Measurements from ENCODE around the gene ETV6.

The ETV6 gene

GRCh38 chr12:11807458-11807857 lies 158.0 kb downstream of the ETV6 start:
- Histone ChIP-seq H3K9me3 (replicated peaks; ENCODE audit: low read length) (no peaks in the 10 kb centered on the region), H3K27me3 (ENCODE audit: control insufficient read depth, insufficient read depth, low read length) (no peaks in the 10 kb centered on the region), H3K4me2 (ENCODE audit: low read length) (no peak overlapping the region), H3K36me3 (ENCODE audit: insufficient read depth, low read length) (no peaks in the 10 kb centered on the region), H3K9ac (ENCODE audit: low read depth, low read length) (no peak overlapping the region), H3K4me1 (ENCODE audit: control insufficient read depth, insufficient read depth, low read length) (peaks cover 2% of the 10 kb centered on the region), H3K4me3 (ENCODE audit: low read length) (no peak overlapping the region)

GRCh38 chr12:11808931-11809330 lies 159.5 kb downstream of the ETV6 start:
- H3K9me3 ChIP-seq (replicated peaks; ENCODE audit: low read length), result no peaks in the 10 kb centered on the region
- H3K4me1 ChIP-seq (ENCODE audit: control insufficient read depth, insufficient read depth, low read length), result peaks cover 16% of the 10 kb centered on the region
- H3K36me3 ChIP-seq (ENCODE audit: insufficient read depth, low read length), result no peaks in the 10 kb centered on the region
- no peak overlapping the region for H3K4me3 ChIP-seq (ENCODE audit: low read length)
- no peak overlapping the region for H3K9ac ChIP-seq (ENCODE audit: low read depth, low read length)
- H3K4me2 ChIP-seq (ENCODE audit: low read length), result no peak overlapping the region
- no peaks in the 10 kb centered on the region for H3K27me3 ChIP-seq (ENCODE audit: control insufficient read depth, insufficient read depth, low read length)

- Histone ChIP-seq H3K27me3 (ENCODE audit: control insufficient read depth, insufficient read depth, low read length) (no peaks in the 10 kb centered on the region), H3K36me3 (ENCODE audit: insufficient read depth, low read length) (no peaks in the 10 kb centered on the region), H3K4me2 (ENCODE audit: low read length) (no peak overlapping the region), H3K4me3 (ENCODE audit: low read length) (no peak overlapping the region), H3K9me3 (replicated peaks; ENCODE audit: low read length) (no peaks in the 10 kb centered on the region), H3K9ac (ENCODE audit: low read depth, low read length) (no peak overlapping the region), H3K4me1 (ENCODE audit: control insufficient read depth, insufficient read depth, low read length) (peaks cover 25% of the 10 kb centered on the region)
Observed at GRCh38 chr12:11810206-11810545, 160.7 kb downstream of the ETV6 start.

- H3K4me1 ChIP-seq (ENCODE audit: control insufficient read depth, insufficient read depth, low read length), result peaks cover 25% of the 10 kb centered on the region
Observed at GRCh38 chr12:11811008-11811407, 161.5 kb downstream of the ETV6 start.

GRCh38 chr12:11812241-11812585 lies 162.7 kb downstream of the ETV6 start:
- Histone ChIP-seq H3K36me3 (ENCODE audit: insufficient read depth, low read length) (no peaks in the 10 kb centered on the region), H3K4me3 (ENCODE audit: low read length) (no peak overlapping the region), H3K9ac (ENCODE audit: low read depth, low read length) (no peak overlapping the region), H3K4me2 (ENCODE audit: low read length) (peak overlapping the region; percentile 60), H3K9me3 (replicated peaks; ENCODE audit: low read length) (no peaks in the 10 kb centered on the region), H3K27me3 (ENCODE audit: control insufficient read depth, insufficient read depth, low read length) (no peaks in the 10 kb centered on the region), H3K4me1 (ENCODE audit: control insufficient read depth, insufficient read depth, low read length) (peaks cover 25% of the 10 kb centered on the region)

More at GRCh38 chr12:11811008-11811407, 161.5 kb downstream of the ETV6 start:
- H3K4me2 ChIP-seq (ENCODE audit: low read length), result no peak overlapping the region
- H3K4me3 ChIP-seq (ENCODE audit: low read length), result no peak overlapping the region
- no peaks in the 10 kb centered on the region for H3K9me3 ChIP-seq (replicated peaks; ENCODE audit: low read length)
- no peaks in the 10 kb centered on the region for H3K36me3 ChIP-seq (ENCODE audit: insufficient read depth, low read length)
- H3K27me3 ChIP-seq (ENCODE audit: control insufficient read depth, insufficient read depth, low read length), result no peaks in the 10 kb centered on the region
- no peak overlapping the region for H3K9ac ChIP-seq (ENCODE audit: low read depth, low read length)

GRCh38 chr12:11812586-11813437 lies 163.3 kb downstream of the ETV6 start:
- no peaks in the 10 kb centered on the region for H3K9me3 ChIP-seq (replicated peaks; ENCODE audit: low read length)
- no peaks in the 10 kb centered on the region for H3K27me3 ChIP-seq (ENCODE audit: control insufficient read depth, insufficient read depth, low read length)
- H3K36me3 ChIP-seq (ENCODE audit: insufficient read depth, low read length), result no peaks in the 10 kb centered on the region
- H3K4me3 ChIP-seq (ENCODE audit: low read length), result no peak overlapping the region
- H3K4me2 ChIP-seq (ENCODE audit: low read length), result peak overlapping the region; percentile 60
- H3K4me1 ChIP-seq (ENCODE audit: control insufficient read depth, insufficient read depth, low read length), result peaks cover 25% of the 10 kb centered on the region
- peak overlapping the region; percentile 2 for H3K9ac ChIP-seq (ENCODE audit: low read depth, low read length)

GRCh38 chr12:11813438-11813813 lies 164.0 kb downstream of the ETV6 start:
- Histone ChIP-seq H3K27me3 (ENCODE audit: control insufficient read depth, insufficient read depth, low read length) (no peaks in the 10 kb centered on the region), H3K9ac (ENCODE audit: low read depth, low read length) (peak overlapping the region; percentile 2), H3K9me3 (replicated peaks; ENCODE audit: low read length) (no peaks in the 10 kb centered on the region), H3K4me2 (ENCODE audit: low read length) (peak overlapping the region; percentile 60), H3K4me3 (ENCODE audit: low read length) (no peak overlapping the region), H3K4me1 (ENCODE audit: control insufficient read depth, insufficient read depth, low read length) (peaks cover 25% of the 10 kb centered on the region), H3K36me3 (ENCODE audit: insufficient read depth, low read length) (no peaks in the 10 kb centered on the region)

GRCh38 chr12:11814374-11814773 lies 164.9 kb downstream of the ETV6 start:
- Histone ChIP-seq H3K9ac (ENCODE audit: low read depth, low read length) (no peak overlapping the region), H3K9me3 (replicated peaks; ENCODE audit: low read length) (no peaks in the 10 kb centered on the region), H3K36me3 (ENCODE audit: insufficient read depth, low read length) (no peaks in the 10 kb centered on the region), H3K4me2 (ENCODE audit: low read length) (no peak overlapping the region), H3K4me3 (ENCODE audit: low read length) (no peak overlapping the region), H3K4me1 (ENCODE audit: control insufficient read depth, insufficient read depth, low read length) (peaks cover 25% of the 10 kb centered on the region), H3K27me3 (ENCODE audit: control insufficient read depth, insufficient read depth, low read length) (no peaks in the 10 kb centered on the region)

- Histone ChIP-seq H3K36me3 (ENCODE audit: insufficient read depth, low read length) (no peaks in the 10 kb centered on the region), H3K9ac (ENCODE audit: low read depth, low read length) (no peak overlapping the region), H3K9me3 (replicated peaks; ENCODE audit: low read length) (no peaks in the 10 kb centered on the region), H3K4me2 (ENCODE audit: low read length) (no peak overlapping the region), H3K27me3 (ENCODE audit: control insufficient read depth, insufficient read depth, low read length) (no peaks in the 10 kb centered on the region), H3K4me3 (ENCODE audit: low read length) (no peak overlapping the region), H3K4me1 (ENCODE audit: control insufficient read depth, insufficient read depth, low read length) (peaks cover 25% of the 10 kb centered on the region)
Observed at GRCh38 chr12:11815397-11815796, 165.9 kb downstream of the ETV6 start.

GRCh38 chr12:11819643-11820042 lies 170.2 kb downstream of the ETV6 start:
- H3K4me3 ChIP-seq (ENCODE audit: low read length), result no peak overlapping the region
- no peaks in the 10 kb centered on the region for H3K27me3 ChIP-seq (ENCODE audit: control insufficient read depth, insufficient read depth, low read length)
- H3K36me3 ChIP-seq (ENCODE audit: insufficient read depth, low read length), result no peaks in the 10 kb centered on the region
- no peaks in the 10 kb centered on the region for H3K9me3 ChIP-seq (replicated peaks; ENCODE audit: low read length)
- H3K4me2 ChIP-seq (ENCODE audit: low read length), result no peak overlapping the region
- peaks cover 21% of the 10 kb centered on the region for H3K4me1 ChIP-seq (ENCODE audit: control insufficient read depth, insufficient read depth, low read length)
- H3K9ac ChIP-seq (ENCODE audit: low read depth, low read length), result no peak overlapping the region

- peaks cover 18% of the 10 kb centered on the region for H3K4me1 ChIP-seq (ENCODE audit: control insufficient read depth, insufficient read depth, low read length)
- H3K4me2 ChIP-seq (ENCODE audit: low read length), result no peak overlapping the region
- H3K36me3 ChIP-seq (ENCODE audit: insufficient read depth, low read length), result no peaks in the 10 kb centered on the region
Observed at GRCh38 chr12:11820476-11820875, 171.0 kb downstream of the ETV6 start.

GRCh38 chr12:11821386-11822080 lies 172.1 kb downstream of the ETV6 start:
- H3K9ac ChIP-seq (ENCODE audit: low read depth, low read length), result no peak overlapping the region
- no peaks in the 10 kb centered on the region for H3K27me3 ChIP-seq (ENCODE audit: control insufficient read depth, insufficient read depth, low read length)
- H3K4me1 ChIP-seq (ENCODE audit: control insufficient read depth, insufficient read depth, low read length), result peaks cover 18% of the 10 kb centered on the region
- no peak overlapping the region for H3K4me2 ChIP-seq (ENCODE audit: low read length)
- H3K4me3 ChIP-seq (ENCODE audit: low read length), result no peak overlapping the region
- no peaks in the 10 kb centered on the region for H3K9me3 ChIP-seq (replicated peaks; ENCODE audit: low read length)
- no peaks in the 10 kb centered on the region for H3K36me3 ChIP-seq (ENCODE audit: insufficient read depth, low read length)

More at GRCh38 chr12:11820476-11820875, 171.0 kb downstream of the ETV6 start:
- Histone ChIP-seq H3K4me3 (ENCODE audit: low read length) (no peak overlapping the region), H3K9me3 (replicated peaks; ENCODE audit: low read length) (no peaks in the 10 kb centered on the region), H3K9ac (ENCODE audit: low read depth, low read length) (no peak overlapping the region), H3K27me3 (ENCODE audit: control insufficient read depth, insufficient read depth, low read length) (no peaks in the 10 kb centered on the region)

Measured in skeletal muscle satellite cell (primary cell).